PC-9 (cell line): ENCODE measurements around the gene FAM47C. TPM values are rescaled to one million over a fixed set of nuclear protein-coding genes. Genes with fewer than 3 reads are reported as not detected.

Source experiments
- BruUV-seq: library from RNA; stranded (reverse); fragments of 400-500 nt; replicated peaks from 2 replicates; lab custom pipeline; 2021; lab: Mats Ljungman, UMichigan
- CTCF ChIA-PET: fragments of 300-600 bp; sonication (Branson Sonifier 250); formaldehyde crosslinking; loops from one replicate; lab custom pipeline; 2022; ENCODE audit warnings: antibody characterized with exemption; lab: Charles Lee
- POLR2A ChIA-PET: fragments of 300-600 bp; sonication (Branson Sonifier 250); formaldehyde crosslinking; loops from one replicate; lab custom pipeline; 2022; ENCODE audit warnings: antibody characterized with exemption; ENCODE audit not compliant: unreplicated experiment; lab: Charles Lee
- DNase-seq, 2 experiments: peaks; one replicate each; pipeline versions ENCODE4 v3.0.0 to v3.0.0-alpha.2; 2015 to 2022; ENCODE audit warnings: mixed read lengths in 1 of 2
- H2AFZ ChIP-seq: fragments of 200-600 bp; sonication (generic); 2 replicates; pipeline ENCODE4 v1.8.1; 2017; ENCODE audit warnings: antibody characterized with exemption
- H3F3A ChIP-seq: fragments of 200-600 bp; sonication (generic); 2 replicates; pipeline ENCODE4 v1.8.1; 2017; ENCODE audit warnings: antibody characterized with exemption, mild to moderate bottlenecking, low read depth; ENCODE audit not compliant: insufficient read depth
- H3K27ac ChIP-seq: fragments of 200-600 bp; sonication (generic); 2 replicates; pipeline ENCODE4 v1.6.1; 2016; ENCODE audit warnings: mixed run types
- H3K27me3 ChIP-seq: fragments of 200-600 bp; sonication (generic); 2 replicates; pipeline ENCODE4 v1.6.1; 2016; ENCODE audit warnings: low read depth, mixed run types; ENCODE audit not compliant: insufficient read depth
- H3K36me3 ChIP-seq: fragments of 200-600 bp; sonication (generic); 2 replicates; pipeline ENCODE4 v1.6.1; 2016; ENCODE audit warnings: low read depth, mixed run types
- H3K4me1 ChIP-seq: fragments of 200-600 bp; sonication (generic); replicated peaks from 2 replicates; pipeline ENCODE4 v1.6.1; 2016; ENCODE audit warnings: mixed run types; ENCODE audit not compliant: insufficient read depth
- H3K4me2 ChIP-seq: fragments of 200-600 bp; sonication (generic); 2 replicates; pipeline ENCODE4 v1.6.1; 2017; ENCODE audit warnings: mixed run types
- H3K4me3 ChIP-seq: fragments of 200-600 bp; sonication (generic); 2 replicates; pipeline ENCODE4 v1.6.1; 2016; ENCODE audit warnings: mixed run types
- H3K79me2 ChIP-seq: fragments of 200-600 bp; sonication (generic); 2 replicates; pipeline ENCODE4 v1.6.1; 2017; ENCODE audit warnings: low read depth, mixed run types
- H3K9me2 ChIP-seq: fragments of 200-600 bp; sonication (generic); 2 replicates; pipeline ENCODE4 v1.8.1; 2017; ENCODE audit warnings: mild to moderate bottlenecking; ENCODE audit not compliant: insufficient read depth
- H3K9me3 ChIP-seq: fragments of 200-600 bp; sonication (generic); 2 replicates; pipeline ENCODE4 v1.8.1; 2016; ENCODE audit warnings: low read depth; ENCODE audit not compliant: insufficient read depth
- H4K20me1 ChIP-seq: fragments of 200-600 bp; sonication (generic); 2 replicates; pipeline ENCODE4 v1.8.1; 2017; ENCODE audit not compliant: insufficient read depth
- CTCF ChIP-seq: fragments of 200-600 bp; sonication (generic); conservative IDR thresholded peaks from 2 replicates; pipeline ENCODE4 v1.6.1; 2017; ENCODE audit warnings: mixed run types, antibody characterized with exemption, mild to moderate bottlenecking, moderate library complexity
- EZH2 ChIP-seq: fragments of 200-600 bp; sonication (generic); IDR thresholded peaks from 2 replicates; pipeline ENCODE4 v1.8.0; 2017; ENCODE audit warnings: antibody characterized with exemption, low read depth
- intact Hi-C: fragments of 100-400 bp; cut with micrococcal nuclease; formaldehyde crosslinking; loops from one replicate; pipeline ENCODE4 v1.10.0; 2022; ENCODE audit not compliant: unreplicated experiment
- total RNA-seq: library from RNA; stranded (reverse); gene quantifications from 2 replicates; pipeline ENCODE4 v1.2.3, GENCODE V29; 2021

FAM47C gene
- total RNA-seq, 1 experiment from 2014 or later: not detected

GRCh38 chrX:37060999-37061398, 52.8 kb downstream of the FAM47C start:
- no peaks in the 10 kb centered on the region for H3K9me3 ChIP-seq
- no peaks in the 10 kb centered on the region for H4K20me1 ChIP-seq
- no TSS peak for BruUV-seq
- no peaks in the 10 kb centered on the region; the same call in 1 of the 2 replicates for H3K9me2 ChIP-seq
- intact Hi-C loops: no loop called here
- POLR2A ChIA-PET: no interaction called here
- no peak overlapping the region for H3K27ac ChIP-seq
- H3K36me3 ChIP-seq: no peaks in the 10 kb centered on the region
- no peaks in the 10 kb centered on the region for H3K4me1 ChIP-seq
- CTCF ChIA-PET: no interaction called here
- TF ChIP-seq CTCF (peak; percentile 71), EZH2 (no peak)
- no peak overlapping the region for H2AFZ ChIP-seq
- no peaks in the 10 kb centered on the region for H3K79me2 ChIP-seq
- H3K4me3 ChIP-seq: no peak overlapping the region
- DNase-seq: peak; percentile 9 to 46
- H3K27me3 ChIP-seq: no peaks in the 10 kb centered on the region
- no peaks in the 10 kb centered on the region for H3F3A ChIP-seq
- H3K4me2 ChIP-seq: no peak overlapping the region
